GM10847 (cell line): ENCODE measurements around the gene TEX44.

Experiments
- POLR2A ChIP-seq: IDR thresholded peaks from 2 replicates; pipeline ENCODE4 v1.6.1; 2011; ENCODE audit not compliant: insufficient read length; ENCODE audit errors: extremely low read depth

The TEX44 gene

GRCh38 chr2:231613331-231613662, 20.6 kb downstream of the TEX44 start:
- no peak for TF ChIP-seq POLR2A

- peak; percentile 55 for TF ChIP-seq POLR2A
Measured at GRCh38 chr2:231613663-231614558, 21.2 kb downstream of the TEX44 start.

GRCh38 chr2:231614559-231615057, 21.9 kb downstream of the TEX44 start:
- TF ChIP-seq POLR2A = peak; percentile 17

- no peak for TF ChIP-seq POLR2A
Measured at GRCh38 chr2:231615058-231615671, 22.5 kb downstream of the TEX44 start.

- TF ChIP-seq POLR2A = no peak
Measured at GRCh38 chr2:231616296-231616695, 23.6 kb downstream of the TEX44 start.

GRCh38 chr2:231617059-231617926, 24.6 kb downstream of the TEX44 start:
- TF ChIP-seq POLR2A = no peak

GRCh38 chr2:231621051-231621879, 28.6 kb downstream of the TEX44 start:
- no peak for TF ChIP-seq POLR2A

- no peak for TF ChIP-seq POLR2A
Measured at GRCh38 chr2:231622963-231623362, 30.3 kb downstream of the TEX44 start.

- no peak for TF ChIP-seq POLR2A
Measured at GRCh38 chr2:231626449-231626848, 33.8 kb downstream of the TEX44 start.

- no peak for TF ChIP-seq POLR2A
Measured at GRCh38 chr2:231627384-231628120, 34.9 kb downstream of the TEX44 start.

GRCh38 chr2:231632559-231633142, 40.0 kb downstream of the TEX44 start:
- no peak for TF ChIP-seq POLR2A

GRCh38 chr2:231633241-231633976, 40.7 kb downstream of the TEX44 start:
- no peak for TF ChIP-seq POLR2A

GRCh38 chr2:231634412-231634811, 41.7 kb downstream of the TEX44 start:
- TF ChIP-seq POLR2A = no peak
